GM19035 (cell line): ENCODE measurements around the gene PCSK6.

Experiments used
- ATAC-seq: cut with Tn5 transposase; IDR thresholded peaks from one replicate; pipeline ENCODE4 v1.9.1; 2021; ENCODE audit not compliant: unreplicated experiment

The PCSK6 gene

GRCh38 chr15:101499863-101500713 is 10.6 kb upstream of the PCSK6 start:
- peak; percentile 45 for ATAC-seq

- no peak for ATAC-seq
These were observed 9.4 kb upstream of the PCSK6 start for GRCh38 chr15:101498717-101499480.

- ATAC-seq, result no peak
These were observed 8.7 kb upstream of the PCSK6 start for GRCh38 chr15:101498076-101498716.

GRCh38 chr15:101497484-101498034 is 8.1 kb upstream of the PCSK6 start:
- no peak for ATAC-seq

GRCh38 chr15:101497017-101497416 is 7.5 kb upstream of the PCSK6 start:
- ATAC-seq, result no peak

- no peak for ATAC-seq
These were observed 6.9 kb upstream of the PCSK6 start for GRCh38 chr15:101496198-101496986.

- no peak for ATAC-seq
These were observed 6.1 kb upstream of the PCSK6 start for GRCh38 chr15:101495334-101496197.

GRCh38 chr15:101494251-101494796 is 4.8 kb upstream of the PCSK6 start:
- no peak for ATAC-seq

GRCh38 chr15:101492766-101493692 is 3.5 kb upstream of the PCSK6 start:
- no peak for ATAC-seq

- no peak for ATAC-seq
These were observed 2.5 kb upstream of the PCSK6 start for GRCh38 chr15:101491734-101492640.

- ATAC-seq, result no peak
These were observed 1.6 kb upstream of the PCSK6 start for GRCh38 chr15:101490922-101491733.

GRCh38 chr15:101490408-101490891 is 943 bp upstream of the PCSK6 start:
- no peak for ATAC-seq

- ATAC-seq, result no peak
These were observed 289 bp downstream of the PCSK6 start for GRCh38 chr15:101489237-101489598.

- no peak for ATAC-seq
These were observed 975 bp downstream of the PCSK6 start for GRCh38 chr15:101488300-101489164.

- ATAC-seq, result no peak
These were observed 2.6 kb downstream of the PCSK6 start for GRCh38 chr15:101486696-101487459.
